H1 (cell line): ENCODE results near the gene ME1. TPM values are rescaled to one million over a fixed set of nuclear protein-coding genes. Genes with fewer than 3 reads are reported as not detected.

Experiments
- CTCF ChIA-PET: fragments of 300-600 bp; sonication (Branson Sonifier 250); formaldehyde crosslinking; loops from one replicate; lab custom pipeline; 2021; ENCODE audit not compliant: partially characterized antibody; lab: Charles Lee
- POLR2A ChIA-PET: fragments of 300-600 bp; sonication (Branson Sonifier 250); formaldehyde crosslinking; loops from one replicate; lab custom pipeline; 2021; ENCODE audit warnings: inconsistent platforms; ENCODE audit not compliant: partially characterized antibody; lab: Charles Lee
- DNase-seq, 2 experiments: peaks; one replicate each; pipeline versions ENCODE4 v3.0.0 to v3.0.0-alpha.2; 2010 to 2022; ENCODE audit warnings: low spot score in 2 of 2, low read depth in 1 of 2, mixed read lengths in 1 of 2
- FAIRE-seq: peaks from 2 replicates; lab custom pipeline; 2011; peaks lifted over from hg19 to GRCh38; lab: Jason Lieb, UNC
- H2AFZ ChIP-seq: 2 replicates; pipeline ENCODE4 v1.8.1; 2012; ENCODE audit warnings: low read length, inconsistent platforms
- H2AK5ac ChIP-seq: 2 replicates; pipeline ENCODE4 v1.6.1; 2013; ENCODE audit warnings: low read depth, low read length
- H2BK120ac ChIP-seq: replicated peaks from 2 replicates; pipeline ENCODE3; 2013; ENCODE audit warnings: low read depth, low read length, inconsistent platforms
- H2BK12ac ChIP-seq: 2 replicates; pipeline ENCODE4 v1.6.1; 2013; ENCODE audit warnings: low read depth, low read length
- H2BK15ac ChIP-seq: 2 replicates; pipeline ENCODE4 v1.6.1; 2013; ENCODE audit warnings: low read length
- H2BK20ac ChIP-seq: 2 replicates; pipeline ENCODE4 v1.6.1; 2013; ENCODE audit warnings: low read length
- H2BK5ac ChIP-seq: 2 replicates; pipeline ENCODE4 v1.6.1; 2013; ENCODE audit warnings: low read depth, low read length
- H3K14ac ChIP-seq: 2 replicates; pipeline ENCODE4 v1.6.1; 2013; ENCODE audit warnings: inconsistent platforms; ENCODE audit not compliant: insufficient read length
- H3K18ac ChIP-seq: 2 replicates; pipeline ENCODE4 v1.6.1; 2013; ENCODE audit warnings: low read length; ENCODE audit errors: extremely low read depth
- H3K23ac ChIP-seq: 2 replicates; pipeline ENCODE4 v1.6.1; 2013; ENCODE audit warnings: inconsistent platforms; ENCODE audit not compliant: insufficient read length
- H3K23me2 ChIP-seq: 2 replicates; pipeline ENCODE4 v1.6.1; 2013; ENCODE audit warnings: low read depth, low read length
- H3K27ac ChIP-seq: 2 replicates; pipeline ENCODE4 v1.6.1; 2011; ENCODE audit warnings: low read depth, low read length, inconsistent platforms
- H3K27me3 ChIP-seq, 4 experiments: replicated peaks in 1 of 4; 1 replicate in 1 of 4; 2 replicates in 3 of 4; pipeline versions ENCODE4 v1.6.1 to v1.8.1; 2011 to 2013; ENCODE audit warnings: low read length in 3 of 4, mild to moderate bottlenecking in 3 of 4, inconsistent platforms in 2 of 4, mixed read lengths in 2 of 4, moderate library complexity in 1 of 4; ENCODE audit not compliant: control insufficient read depth in 3 of 4, insufficient read depth in 3 of 4; ENCODE audit errors: extremely low read depth in 1 of 4
- H3K36me3 ChIP-seq, 4 experiments: 2 replicates each; pipeline versions ENCODE4 v1.6.1 to v1.8.1; 2011 to 2013; ENCODE audit warnings: mild to moderate bottlenecking in 4 of 4, low read length in 3 of 4, moderate library complexity in 2 of 4, control low read depth in 1 of 4, inconsistent platforms in 1 of 4; ENCODE audit not compliant: insufficient read depth in 4 of 4, control insufficient read depth in 2 of 4
- H3K4ac ChIP-seq: replicated peaks from 2 replicates; pipeline ENCODE3; 2013; ENCODE audit warnings: low read length, low read depth, mixed read lengths, inconsistent platforms; ENCODE audit not compliant: insufficient read length
- H3K4me1 ChIP-seq, 4 experiments: replicated peaks in 1 of 4; 1 replicate in 1 of 4; 2 replicates in 3 of 4; pipeline versions ENCODE4 v1.6.1 to v1.8.1; 2011 to 2013; ENCODE audit warnings: low read length in 3 of 4, inconsistent platforms in 2 of 4, mixed read lengths in 1 of 4; ENCODE audit not compliant: insufficient read depth in 4 of 4, control insufficient read depth in 3 of 4
- H3K4me2 ChIP-seq, 2 experiments: 2 replicates each; pipeline versions ENCODE4 v1.6.1 to v1.8.1; 2011 to 2013; ENCODE audit warnings: low read depth in 2 of 2, low read length in 2 of 2, control low read depth in 1 of 2, inconsistent platforms in 1 of 2, mild to moderate bottlenecking in 1 of 2; ENCODE audit not compliant: insufficient read depth in 1 of 2
- H3K4me3 ChIP-seq, 4 experiments: fragments of 200-600, 300-600 bp in 1 of 4; sonication (generic), shearing (Covaris generic), sonication (Bioruptor Twin) in 1 of 4; 2 replicates each; pipeline versions ENCODE4 v1.5.1 to v1.8.1; 2011 to 2016; ENCODE audit warnings: low read length in 4 of 4, low read depth in 3 of 4, control low read depth in 2 of 4, inconsistent platforms in 2 of 4, mild to moderate bottlenecking in 2 of 4, mixed read lengths in 1 of 4, moderate library complexity in 1 of 4; ENCODE audit not compliant: insufficient read depth in 2 of 4; ENCODE audit errors: extremely low read depth in 1 of 4
- H3K56ac ChIP-seq: replicated peaks from 2 replicates; pipeline ENCODE3; 2013; ENCODE audit warnings: low read depth, mild to moderate bottlenecking, mixed read lengths, low read length, inconsistent platforms; ENCODE audit not compliant: insufficient read length
- H3K79me1 ChIP-seq: 2 replicates; pipeline ENCODE4 v1.6.1; 2013; ENCODE audit warnings: low read depth, low read length, control low read depth
- H3K79me2 ChIP-seq, 2 experiments: 2 replicates each; pipeline versions ENCODE4 v1.6.1 to v1.8.1; 2012 to 2013; ENCODE audit warnings: low read length in 2 of 2, mild to moderate bottlenecking in 2 of 2, inconsistent platforms in 1 of 2; ENCODE audit not compliant: insufficient read depth in 2 of 2, control insufficient read depth in 1 of 2
- H3K9ac ChIP-seq, 4 experiments: replicated peaks in 1 of 4; 1 replicate in 1 of 4; 2 replicates in 3 of 4; pipeline versions ENCODE4 v1.6.1 to v1.8.1; 2011 to 2013; ENCODE audit warnings: low read depth in 3 of 4, low read length in 3 of 4, control low read depth in 2 of 4, mild to moderate bottlenecking in 2 of 4, moderate library complexity in 2 of 4, inconsistent platforms in 1 of 4; ENCODE audit errors: extremely low read depth in 1 of 4
- H3K9me3 ChIP-seq, 2 experiments: 2 replicates each; pipeline versions ENCODE4 v1.6.1 to v1.8.1; 2012 to 2013; ENCODE audit warnings: mild to moderate bottlenecking in 2 of 2, moderate library complexity in 2 of 2, control low read depth in 1 of 2, inconsistent platforms in 1 of 2, low read depth in 1 of 2, low read length in 1 of 2, mixed read lengths in 1 of 2; ENCODE audit not compliant: insufficient read depth in 2 of 2
- H4K20me1 ChIP-seq, 2 experiments: replicated peaks in 1 of 2; 2 replicates each; pipeline versions ENCODE3 to v1.8.1; 2011 to 2013; ENCODE audit warnings: inconsistent platforms in 2 of 2, low read length in 2 of 2, mild to moderate bottlenecking in 1 of 2; ENCODE audit not compliant: insufficient read depth in 2 of 2, control insufficient read depth in 1 of 2
- H4K5ac ChIP-seq: 2 replicates; pipeline ENCODE4 v1.6.1; 2013; ENCODE audit warnings: low read length, low read depth, mixed read lengths, inconsistent platforms; ENCODE audit not compliant: insufficient read length
- H4K8ac ChIP-seq: 2 replicates; pipeline ENCODE4 v1.8.0; 2013; ENCODE audit warnings: mild to moderate bottlenecking, moderate library complexity, low read length, inconsistent platforms; ENCODE audit not compliant: insufficient read depth; ENCODE audit errors: extremely low read depth
- H4K91ac ChIP-seq: replicated peaks from 2 replicates; pipeline ENCODE3; 2013; ENCODE audit warnings: low read length, mixed read lengths, inconsistent platforms; ENCODE audit not compliant: insufficient read length
- ASH2L ChIP-seq: fragments of 200-600, 300-600 bp; sonication (generic); IDR thresholded peaks from one replicate; pipeline ENCODE4 v1.7.1; 2017; ENCODE audit warnings: low read length
- CHD2 ChIP-seq: IDR thresholded peaks from 2 replicates; pipeline ENCODE4 v1.6.1; 2012; ENCODE audit warnings: low read length, improper control_type of control experiment
- EP300 ChIP-seq, 2 experiments: IDR thresholded peaks; 1 replicate in 1 of 2; 2 replicates in 1 of 2; pipeline ENCODE4 v1.6.1; 2011 to 2012; ENCODE audit warnings: low read depth in 2 of 2, low read length in 2 of 2, mild to moderate bottlenecking in 2 of 2, borderline replicate concordance in 1 of 2, inconsistent platforms in 1 of 2, moderate library complexity in 1 of 2
- MAFK ChIP-seq: IDR thresholded peaks from 2 replicates; pipeline ENCODE4 v1.6.1; 2012; ENCODE audit warnings: low read depth, mild to moderate bottlenecking, improper control_type of control experiment, low read length
- RAD21 ChIP-seq, 2 experiments: IDR thresholded peaks in 1 of 2; conservative IDR thresholded peaks in 1 of 2; 2 replicates each; pipeline ENCODE4 v1.6.1; 2011; ENCODE audit warnings: low read depth in 2 of 2, low read length in 2 of 2, improper control_type of control experiment in 1 of 2, inconsistent platforms in 1 of 2, mild to moderate bottlenecking in 1 of 2, moderate library complexity in 1 of 2
- SIN3A ChIP-seq, 2 experiments: IDR thresholded peaks in 1 of 2; conservative IDR thresholded peaks in 1 of 2; 2 replicates each; pipeline ENCODE4 v1.6.1; 2011 to 2012; ENCODE audit warnings: low read length in 2 of 2, improper control_type of control experiment in 1 of 2, low read depth in 1 of 2, mild to moderate bottlenecking in 1 of 2
- SIRT6 ChIP-seq: IDR thresholded peaks from one replicate; pipeline ENCODE4 v1.7.1; 2012; ENCODE audit warnings: low read length, inconsistent platforms
- SP2 ChIP-seq: IDR thresholded peaks from 2 replicates; pipeline ENCODE4 v1.6.1; 2012; ENCODE audit warnings: mild to moderate bottlenecking, low read length, inconsistent platforms
- TBP ChIP-seq: IDR thresholded peaks from 2 replicates; pipeline ENCODE4 v1.6.1; 2011; ENCODE audit warnings: low read depth, low read length, improper control_type of control experiment
- WGBS, 2 experiments: shearing (Covaris generic) in 1 of 2; methylation state at CpG; one replicate each; pipeline versions ENCODE4 v1.1.6 to v1.1.7; 2013 to 2015; ENCODE audit warnings: low lambda C conversion rate in 2 of 2, mixed read lengths in 2 of 2, inconsistent platforms in 1 of 2, low coverage in 1 of 2, missing lambda C conversion rate in 1 of 2; ENCODE audit not compliant: insufficient replicate concordance in 2 of 2, insufficient coverage in 1 of 2, insufficient read length in 1 of 2; ENCODE audit errors: extremely low coverage in 1 of 2, missing lambda C conversion rate in 1 of 2; 5-methylcytosine and 5-hydroxymethylcytosine counted together
- polyA plus RNA-seq, 7 experiments: library from polyadenylated mRNA; depleted of rRNA in 3 of 7; stranded (reverse) in 5 of 7; unstranded in 2 of 7; fragments of >200 nt in 5 of 7; fragments of 200-250 nt in 2 of 7; gene quantifications; 1 replicate in 5 of 7; 2 replicates in 1 of 7; 4 replicates in 1 of 7; pipeline versions ENCODE4 v1.2.1 to v1.2.3, GENCODE V29; 2011 to 2013; ENCODE audit warnings: missing spikeins in 2 of 7, mixed read lengths in 2 of 7
- total RNA-seq: library from RNA; stranded (reverse); fragmentation: NEBNext Ultra II Directional; extraction: Animal tissue kit (Norgen Biotek cat#: 25700); gene quantifications from 2 replicates; pipeline ENCODE4 v1.2.1, GENCODE V29; 2021
- TF ChIP-seq, protein P1 (sequence below): IDR thresholded peaks from 2 replicates; pipeline ENCODE4 v1.6.1; 2012; ENCODE audit warnings: inconsistent platforms
- TF ChIP-seq, protein P2 (sequence below): IDR thresholded peaks from 2 replicates; pipeline ENCODE4 v1.6.1; 2012; ENCODE audit warnings: low read length, inconsistent platforms

The ME1 gene
- total and polyA plus RNA-seq, 2 of the 8 experiments (the other 6 are each of a cell fraction or from before 2014, with no cell fraction given): 1.3 to 3.9 TPM

GRCh38 chr6:83429269-83429668 lies 1.6 kb downstream of the ME1 start:
- Histone ChIP-seq H2BK5ac (no peak overlapping the region), H3K23ac (no peak overlapping the region), H2BK120ac (no peak overlapping the region), H2AFZ (no peak overlapping the region), H3K79me1 (no peaks in the 10 kb centered on the region), H4K8ac (no peak overlapping the region), H3K4me2 (no peak overlapping the region; a peak in 1 of 4 replicates), H3K56ac (no peak overlapping the region), H3K4ac (no peak overlapping the region), H3K23me2 (peaks cover 2% of the 10 kb centered on the region; the same call in 1 of the 2 replicates), H3K14ac (no peak overlapping the region), H3K36me3 (no peaks in the 10 kb centered on the region), H2BK20ac (no peak overlapping the region), H3K27ac (no peak overlapping the region), H2AK5ac (no peak overlapping the region), H3K4me3 (no peak overlapping the region), H3K4me1 (peaks cover 0 to 9% (median 6%) of the 10 kb centered on the region in 4 experiments; a peak in 6 of 7 replicates), H3K27me3 (peaks cover 0 to 4% (median 0%) of the 10 kb centered on the region in 4 experiments; a peak in 1 of 7 replicates), H4K5ac (no peak overlapping the region), H4K20me1 (no peaks in the 10 kb centered on the region), H2BK12ac (no peak overlapping the region), H3K9me3 (peaks cover 3 to 7% of the 10 kb centered on the region in 2 experiments; a peak in 2 of 4 replicates), H4K91ac (no peak overlapping the region), H2BK15ac (no peak overlapping the region), H3K18ac (no peak overlapping the region), H3K79me2 (0 out of 4 replicates have a peak, but pooled peaks cover 0 to 5% of the 10 kb centered on the region in 2 experiments), H3K9ac (no peak overlapping the region)
- no peak for FAIRE-seq
- CTCF ChIA-PET: interaction anchor here (1.1 to 2.0 kb wide), 3 partner anchors 11 to 364 kb away, joined by 3 to 4 read pairs (median 4); partner anchors contain the start of gene UBE3D
- POLR2A ChIA-PET: interaction anchor here (1.4 kb wide), 1 partner anchor 82 kb away, joined by 3 read pairs; no protein-coding TSS in a partner anchor
- 96% methylated on average over 1 of the region's 1 CpG; no CpG with 5 or more reads in 1 of the 2 experiments for WGBS, 2 experiments
- no peak for DNase-seq
- no peak for TF ChIP-seq SP2
- no peak for TF ChIP-seq MAFK
- no peak for TF ChIP-seq SIRT6
- TF ChIP-seq RAD21 (IDR thresholded peaks at IDR 0.05 in 1 of 2, conservative IDR thresholded peaks at IDR 0.05 in 1 of 2; ENCODE audit: low read depth in 2 of 2, low read length in 2 of 2): no peak
- TF ChIP-seq EP300 (IDR thresholded peaks at IDR 0.05; ENCODE audit: borderline replicate concordance in 1 of 2, low read depth in 2 of 2, low read length in 2 of 2): no peak
- TF ChIP-seq, protein P1, sequence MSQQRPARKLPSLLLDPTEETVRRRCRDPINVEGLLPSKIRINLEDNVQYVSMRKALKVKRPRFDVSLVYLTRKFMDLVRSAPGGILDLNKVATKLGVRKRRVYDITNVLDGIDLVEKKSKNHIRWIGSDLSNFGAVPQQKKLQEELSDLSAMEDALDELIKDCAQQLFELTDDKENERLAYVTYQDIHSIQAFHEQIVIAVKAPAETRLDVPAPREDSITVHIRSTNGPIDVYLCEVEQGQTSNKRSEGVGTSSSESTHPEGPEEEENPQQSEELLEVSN: no peak
- no peak for TF ChIP-seq TBP
- TF ChIP-seq ASH2L: no peak
- no peak for TF ChIP-seq CHD2
- no peak for TF ChIP-seq SIN3A (conservative IDR thresholded peaks at IDR 0.05 in 1 of 2, IDR thresholded peaks at IDR 0.05 in 1 of 2; ENCODE audit: low read depth in 1 of 2, low read length in 2 of 2)
- TF ChIP-seq, protein P2, sequence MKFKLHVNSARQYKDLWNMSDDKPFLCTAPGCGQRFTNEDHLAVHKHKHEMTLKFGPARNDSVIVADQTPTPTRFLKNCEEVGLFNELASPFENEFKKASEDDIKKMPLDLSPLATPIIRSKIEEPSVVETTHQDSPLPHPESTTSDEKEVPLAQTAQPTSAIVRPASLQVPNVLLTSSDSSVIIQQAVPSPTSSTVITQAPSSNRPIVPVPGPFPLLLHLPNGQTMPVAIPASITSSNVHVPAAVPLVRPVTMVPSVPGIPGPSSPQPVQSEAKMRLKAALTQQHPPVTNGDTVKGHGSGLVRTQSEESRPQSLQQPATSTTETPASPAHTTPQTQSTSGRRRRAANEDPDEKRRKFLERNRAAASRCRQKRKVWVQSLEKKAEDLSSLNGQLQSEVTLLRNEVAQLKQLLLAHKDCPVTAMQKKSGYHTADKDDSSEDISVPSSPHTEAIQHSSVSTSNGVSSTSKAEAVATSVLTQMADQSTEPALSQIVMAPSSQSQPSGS: no peak
